Measurements from ENCODE around the gene APOL1.

APOL1 gene

GRCh38 chr22:36294801-36295200 lies 41.9 kb downstream of the APOL1 start:
- no peak for DNase-seq

- DNase-seq: no peak
Observed at GRCh38 chr22:36295247-36295646, 42.3 kb downstream of the APOL1 start.

GRCh38 chr22:36296690-36297089 lies 43.8 kb downstream of the APOL1 start:
- DNase-seq: no peak

- no peak for DNase-seq
Observed at GRCh38 chr22:36297568-36297967, 44.6 kb downstream of the APOL1 start.

- DNase-seq: no peak
Observed at GRCh38 chr22:36298118-36298517, 45.2 kb downstream of the APOL1 start.

- DNase-seq: no peak
Observed at GRCh38 chr22:36298601-36299000, 45.7 kb downstream of the APOL1 start.

GRCh38 chr22:36299295-36299694 lies 46.4 kb downstream of the APOL1 start:
- no peak for DNase-seq

GRCh38 chr22:36299911-36300310 lies 47.0 kb downstream of the APOL1 start:
- DNase-seq: no peak

GRCh38 chr22:36300396-36301212 lies 47.7 kb downstream of the APOL1 start:
- no peak for DNase-seq

GRCh38 chr22:36301384-36301828 lies 48.5 kb downstream of the APOL1 start:
- DNase-seq: peak; percentile 50

- no peak for DNase-seq
Observed at GRCh38 chr22:36301851-36302250, 48.9 kb downstream of the APOL1 start.

GRCh38 chr22:36302439-36303114 lies 49.6 kb downstream of the APOL1 start:
- DNase-seq: no peak

- DNase-seq: no peak
Observed at GRCh38 chr22:36303115-36303467, 50.2 kb downstream of the APOL1 start.

GRCh38 chr22:36303874-36304273 lies 50.9 kb downstream of the APOL1 start:
- DNase-seq: no peak

- DNase-seq: no peak
Observed at GRCh38 chr22:36304429-36304828, 51.5 kb downstream of the APOL1 start.

GRCh38 chr22:36305813-36306212 lies 52.9 kb downstream of the APOL1 start:
- DNase-seq: no peak

- no peak for DNase-seq
Observed at GRCh38 chr22:36306227-36306626, 53.3 kb downstream of the APOL1 start.

GRCh38 chr22:36308880-36309279 lies 55.9 kb downstream of the APOL1 start:
- DNase-seq: no peak

- DNase-seq: no peak
Observed at GRCh38 chr22:36311386-36312085, 58.6 kb downstream of the APOL1 start.

GRCh38 chr22:36315325-36315724 lies 62.4 kb downstream of the APOL1 start:
- no peak for DNase-seq

- no peak for DNase-seq
Observed at GRCh38 chr22:36316419-36316818, 63.5 kb downstream of the APOL1 start.
